Activated naive CD4-positive, alpha-beta T cell treated with anti-CD3 and anti-CD28 coated beads, Interleukin-2, amount 10 ng/mL, durations not matched to agents 7 days and 5 days (primary cell): ENCODE data around the gene RAMP3.

Source experiments
- CTCF ChIA-PET: fragments of 350-600 bp; sonication (Branson Sonifier 250); formaldehyde crosslinking; loops from one replicate; lab custom pipeline; 2021; ENCODE audit warnings: antibody characterized with exemption; lab: Charles Lee
- DNase-seq: peaks from one replicate; pipeline ENCODE4 v3.0.0-alpha.2; 2020
- H3K27ac Mint-ChIP-seq: one replicate; pipeline ENCODE4 v1.8.0; 2021; ENCODE audit warnings: mild to moderate bottlenecking, moderate library complexity, mixed read lengths
- H3K27me3 Mint-ChIP-seq: one replicate; pipeline ENCODE4 v1.8.0; 2021; ENCODE audit warnings: mild to moderate bottlenecking, mixed read lengths
- H3K36me3 Mint-ChIP-seq: one replicate; pipeline ENCODE4 v1.8.0; 2021; ENCODE audit warnings: mixed read lengths
- H3K4me1 Mint-ChIP-seq: one replicate; pipeline ENCODE4 v1.8.0; 2021; ENCODE audit warnings: mixed read lengths
- H3K4me3 Mint-ChIP-seq: one replicate; pipeline ENCODE4 v1.8.0; 2021; ENCODE audit warnings: mild to moderate bottlenecking, moderate library complexity, mixed read lengths
- H3K9me3 Mint-ChIP-seq: one replicate; pipeline ENCODE4 v1.8.0; 2021; ENCODE audit warnings: mixed read lengths

Gene RAMP3

GRCh38 chr7:45181991-45182855 is 24.6 kb downstream of the RAMP3 start:
- CTCF ChIA-PET: interaction anchor here (1.4 kb wide), 1 partner anchor 77 kb away, joined by 3 read pairs; no protein-coding TSS in a partner anchor
- no peak overlapping the region for H3K4me3 Mint-ChIP-seq
- H3K9me3 Mint-ChIP-seq: no peaks in the 10 kb centered on the region
- peaks cover 40% of the 10 kb centered on the region for H3K27me3 Mint-ChIP-seq
- DNase-seq: peak; percentile 14
- no peaks in the 10 kb centered on the region for H3K36me3 Mint-ChIP-seq
- no peak overlapping the region for H3K27ac Mint-ChIP-seq
- no peaks in the 10 kb centered on the region for H3K4me1 Mint-ChIP-seq

GRCh38 chr7:45182856-45183710 is 25.5 kb downstream of the RAMP3 start:
- Mint-ChIP-seq H3K27ac (no peak overlapping the region), H3K4me3 (no peak overlapping the region), H3K36me3 (no peaks in the 10 kb centered on the region), H3K27me3 (peaks cover 45% of the 10 kb centered on the region), H3K4me1 (no peaks in the 10 kb centered on the region), H3K9me3 (no peaks in the 10 kb centered on the region)
- DNase-seq: peak; percentile 12
- CTCF ChIA-PET: interaction anchor here (0.7 to 1.4 kb wide), 2 partner anchors 19 to 76 kb away, joined by 3 read pairs; no protein-coding TSS in a partner anchor

GRCh38 chr7:45183711-45184210 is 26.2 kb downstream of the RAMP3 start:
- no peak overlapping the region for H3K27ac Mint-ChIP-seq
- peaks cover 41% of the 10 kb centered on the region for H3K27me3 Mint-ChIP-seq
- no peaks in the 10 kb centered on the region for H3K36me3 Mint-ChIP-seq
- no peaks in the 10 kb centered on the region for H3K4me1 Mint-ChIP-seq
- DNase-seq: peak; percentile 6
- no peaks in the 10 kb centered on the region for H3K9me3 Mint-ChIP-seq
- no peak overlapping the region for H3K4me3 Mint-ChIP-seq
- CTCF ChIA-PET: interaction anchor here (0.7 kb wide), 1 partner anchor 20 kb away, joined by 3 read pairs; no protein-coding TSS in a partner anchor

- H3K4me3 Mint-ChIP-seq: no peak overlapping the region
- peaks cover 38% of the 10 kb centered on the region for H3K27me3 Mint-ChIP-seq
- H3K36me3 Mint-ChIP-seq: no peaks in the 10 kb centered on the region
- CTCF ChIA-PET: no interaction called here
- no peak overlapping the region for H3K27ac Mint-ChIP-seq
- no peak for DNase-seq
- H3K9me3 Mint-ChIP-seq: no peaks in the 10 kb centered on the region
- H3K4me1 Mint-ChIP-seq: no peaks in the 10 kb centered on the region
Observed at GRCh38 chr7:45184326-45185027, 26.9 kb downstream of the RAMP3 start.

GRCh38 chr7:45185028-45185863 is 27.7 kb downstream of the RAMP3 start:
- Mint-ChIP-seq H3K4me1 (no peaks in the 10 kb centered on the region), H3K27ac (no peak overlapping the region), H3K9me3 (no peaks in the 10 kb centered on the region), H3K27me3 (peaks cover 38% of the 10 kb centered on the region), H3K4me3 (no peak overlapping the region), H3K36me3 (no peaks in the 10 kb centered on the region)
- CTCF ChIA-PET: interaction anchor here (0.6 kb wide), 1 partner anchor 74 kb away, joined by 4 read pairs; no protein-coding TSS in a partner anchor
- no peak for DNase-seq

GRCh38 chr7:45185864-45186250 is 28.3 kb downstream of the RAMP3 start:
- no peak for DNase-seq
- Mint-ChIP-seq H3K27me3 (peaks cover 38% of the 10 kb centered on the region), H3K36me3 (no peaks in the 10 kb centered on the region), H3K4me1 (no peaks in the 10 kb centered on the region), H3K4me3 (no peak overlapping the region), H3K9me3 (no peaks in the 10 kb centered on the region), H3K27ac (no peak overlapping the region)
- CTCF ChIA-PET: no interaction called here

GRCh38 chr7:45186261-45186813 is 28.7 kb downstream of the RAMP3 start:
- Mint-ChIP-seq H3K9me3 (no peaks in the 10 kb centered on the region), H3K27ac (no peak overlapping the region), H3K4me1 (no peaks in the 10 kb centered on the region), H3K36me3 (no peaks in the 10 kb centered on the region), H3K27me3 (peaks cover 40% of the 10 kb centered on the region), H3K4me3 (no peak overlapping the region)
- DNase-seq: no peak
- CTCF ChIA-PET: no interaction called here

GRCh38 chr7:45187089-45187945 is 29.7 kb downstream of the RAMP3 start:
- Mint-ChIP-seq H3K4me3 (no peak overlapping the region), H3K27ac (no peak overlapping the region), H3K27me3 (peaks cover 40% of the 10 kb centered on the region), H3K9me3 (no peaks in the 10 kb centered on the region), H3K36me3 (no peaks in the 10 kb centered on the region), H3K4me1 (no peaks in the 10 kb centered on the region)
- CTCF ChIA-PET: no interaction called here
- DNase-seq: no peak

- CTCF ChIA-PET: no interaction called here
Observed at GRCh38 chr7:45187946-45188411, 30.4 kb downstream of the RAMP3 start.

GRCh38 chr7:45188736-45189135 is 31.1 kb downstream of the RAMP3 start:
- no peaks in the 10 kb centered on the region for H3K4me1 Mint-ChIP-seq
- no peak overlapping the region for H3K27ac Mint-ChIP-seq
- DNase-seq: no peak
- no peak overlapping the region for H3K4me3 Mint-ChIP-seq
- H3K27me3 Mint-ChIP-seq: peaks cover 51% of the 10 kb centered on the region
- CTCF ChIA-PET: no interaction called here
- no peaks in the 10 kb centered on the region for H3K36me3 Mint-ChIP-seq
- H3K9me3 Mint-ChIP-seq: no peaks in the 10 kb centered on the region

More at GRCh38 chr7:45187946-45188411, 30.4 kb downstream of the RAMP3 start:
- Mint-ChIP-seq H3K4me3 (no peak overlapping the region), H3K9me3 (no peaks in the 10 kb centered on the region), H3K27ac (no peak overlapping the region), H3K4me1 (no peaks in the 10 kb centered on the region), H3K36me3 (no peaks in the 10 kb centered on the region), H3K27me3 (peaks cover 46% of the 10 kb centered on the region)
- no peak for DNase-seq

- no peaks in the 10 kb centered on the region for H3K36me3 Mint-ChIP-seq
- no peaks in the 10 kb centered on the region for H3K9me3 Mint-ChIP-seq
- H3K27me3 Mint-ChIP-seq: peaks cover 56% of the 10 kb centered on the region
- no peak overlapping the region for H3K27ac Mint-ChIP-seq
- H3K4me1 Mint-ChIP-seq: no peaks in the 10 kb centered on the region
- CTCF ChIA-PET: no interaction called here
- no peak for DNase-seq
- H3K4me3 Mint-ChIP-seq: no peak overlapping the region
Observed at GRCh38 chr7:45189151-45189970, 31.8 kb downstream of the RAMP3 start.
